ENCODE results near the gene OR1M1. TPM values are rescaled to one million over a fixed set of nuclear protein-coding genes. Genes with fewer than 3 reads are reported as not detected.

Gene OR1M1
- total RNA-seq, 2 experiments from 2014 or later = not detected

- Histone ChIP-seq H3K4me1 (ENCODE audit: insufficient read depth, low read length) (no peaks in the 10 kb centered on the region), H3K27me3 (ENCODE audit: control insufficient read depth in 1 of 2, insufficient read depth in 2 of 2, low read length in 2 of 2) (peaks cover 0 to 5% of the 10 kb centered on the region in 2 experiments), H3K36me3 (ENCODE audit: insufficient read depth, low read length) (no peaks in the 10 kb centered on the region), H3K27ac (ENCODE audit: low read depth in 1 of 2, low read length in 2 of 2) (no peak overlapping the region), H3K9me3 (ENCODE audit: control insufficient read depth in 1 of 2, insufficient read depth in 1 of 2, low read length in 2 of 2) (no peaks in the 10 kb centered on the region), H3K4me3 (ENCODE audit: low read length) (no peak overlapping the region)
- no peak for DNase-seq
- no peak for ATAC-seq (ENCODE audit: poor library complexity)
- ChIA-PET CTCF (no interaction called here), POLR2A (no interaction called here)
- H3K27me3 Mint-ChIP-seq = peaks cover 14% of the 10 kb centered on the region
- no peak for TF ChIP-seq CTCF (IDR thresholded peaks at IDR 0.05)
- H3K4me1 Mint-ChIP-seq (ENCODE audit: low read depth) = no peaks in the 10 kb centered on the region
- H3K4me3 Mint-ChIP-seq = no peak overlapping the region
- no peak overlapping the region for H3K27ac Mint-ChIP-seq
- H3K36me3 Mint-ChIP-seq (ENCODE audit: low read depth) = no peaks in the 10 kb centered on the region
- no peaks in the 10 kb centered on the region for H3K9me3 Mint-ChIP-seq
- intact Hi-C loops (cut with DNase I, micrococcal nuclease) = no loop called here
These were observed 46.7 kb upstream of the OR1M1 start for GRCh38 chr19:9040131-9040530.

DNA sequence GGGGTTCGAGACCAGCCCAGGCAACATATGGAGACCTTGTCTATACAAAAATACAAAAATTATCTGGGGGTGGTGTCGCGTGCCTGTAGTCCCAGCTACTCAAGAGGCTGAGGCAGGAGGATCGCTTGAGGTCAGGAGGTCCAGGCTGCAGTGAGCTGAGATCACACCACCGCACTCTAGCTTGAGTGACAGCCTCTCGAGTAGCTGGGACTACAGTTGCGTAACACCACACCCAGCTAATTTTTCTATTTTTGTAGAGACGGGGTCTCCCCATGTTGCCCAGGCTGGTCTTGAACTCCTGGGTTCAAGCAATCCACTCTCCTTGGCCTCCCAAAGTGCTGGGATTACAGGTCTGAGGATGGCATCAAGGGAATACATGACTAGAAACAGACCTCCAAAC lies 45.8 kb upstream of the OR1M1 start:
- H3K4me3 ChIP-seq (ENCODE audit: low read length) = no peak overlapping the region
- no peaks in the 10 kb centered on the region for H3K4me1 ChIP-seq (ENCODE audit: insufficient read depth, low read length)
- TF ChIP-seq CTCF (IDR thresholded peaks at IDR 0.05) = no peak

DNA sequence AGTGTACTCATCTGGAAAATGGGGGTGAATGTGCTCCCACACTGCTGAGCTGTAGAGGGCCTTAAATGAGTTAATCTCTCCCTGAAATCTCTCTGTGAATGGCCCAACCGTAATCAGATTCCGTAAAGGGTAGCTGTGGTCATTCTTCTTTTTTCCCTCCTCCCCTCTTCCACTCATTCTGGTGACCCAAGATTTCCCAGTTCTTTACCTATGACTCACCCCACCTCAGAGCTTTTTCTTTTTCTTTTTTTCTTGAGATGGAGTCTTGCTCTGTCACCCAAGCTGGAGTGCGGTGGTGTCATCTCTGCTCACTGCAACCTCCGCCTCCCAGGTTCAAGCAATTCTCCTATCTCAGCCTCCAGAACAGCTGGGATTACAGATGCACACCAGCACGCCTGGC lies 43.3 kb upstream of the OR1M1 start:
- Histone ChIP-seq H3K27me3 (ENCODE audit: control insufficient read depth in 1 of 2, insufficient read depth in 2 of 2, low read length in 2 of 2) (peaks cover 0 to 4% of the 10 kb centered on the region in 2 experiments), H3K4me1 (ENCODE audit: insufficient read depth, low read length) (no peaks in the 10 kb centered on the region), H3K27ac (ENCODE audit: low read depth in 1 of 2, low read length in 2 of 2) (no peak overlapping the region), H3K36me3 (ENCODE audit: insufficient read depth, low read length) (no peaks in the 10 kb centered on the region), H3K9me3 (ENCODE audit: control insufficient read depth in 1 of 2, insufficient read depth in 1 of 2, low read length in 2 of 2) (no peaks in the 10 kb centered on the region), H3K4me3 (ENCODE audit: low read length) (no peak overlapping the region)
- H3K4me1 Mint-ChIP-seq (ENCODE audit: low read depth) = no peaks in the 10 kb centered on the region
- H3K9me3 Mint-ChIP-seq = no peaks in the 10 kb centered on the region
- no peak overlapping the region for H3K4me3 Mint-ChIP-seq
- no peak overlapping the region for H3K27ac Mint-ChIP-seq
- ChIA-PET CTCF (no interaction called here), POLR2A (no interaction called here)
- intact Hi-C loops (cut with DNase I, micrococcal nuclease) = no loop called here
- no peaks in the 10 kb centered on the region for H3K36me3 Mint-ChIP-seq (ENCODE audit: low read depth)
- ATAC-seq (ENCODE audit: poor library complexity) = no peak
- no peak for DNase-seq
- TF ChIP-seq CTCF (IDR thresholded peaks at IDR 0.05) = no peak
- peaks cover 22% of the 10 kb centered on the region for H3K27me3 Mint-ChIP-seq

More for the DNA sequence above, 45.8 kb upstream of the OR1M1 start:
- CTCF ChIA-PET = no interaction called here
- Mint-ChIP-seq H3K27me3 (peaks cover 19% of the 10 kb centered on the region), H3K36me3 (ENCODE audit: low read depth) (no peaks in the 10 kb centered on the region), H3K4me3 (no peak overlapping the region), H3K27ac (no peak overlapping the region), H3K4me1 (ENCODE audit: low read depth) (no peaks in the 10 kb centered on the region), H3K9me3 (no peaks in the 10 kb centered on the region)
- POLR2A ChIA-PET = no interaction called here
- ATAC-seq (ENCODE audit: poor library complexity) (no peak), DNase-seq (no peak)
- no peaks in the 10 kb centered on the region for H3K9me3 ChIP-seq (ENCODE audit: control insufficient read depth in 1 of 2, insufficient read depth in 1 of 2, low read length in 2 of 2)
- H3K36me3 ChIP-seq (ENCODE audit: insufficient read depth, low read length) = no peaks in the 10 kb centered on the region
- H3K27me3 ChIP-seq (ENCODE audit: control insufficient read depth in 1 of 2, insufficient read depth in 2 of 2, low read length in 2 of 2) = peaks cover 0 to 5% of the 10 kb centered on the region in 2 experiments
- intact Hi-C loops (cut with DNase I, micrococcal nuclease) = no loop called here
- no peak overlapping the region for H3K27ac ChIP-seq (ENCODE audit: low read depth in 1 of 2, low read length in 2 of 2)

Measured in CD4-positive, alpha-beta T cell (primary cell).